GM19395 (cell line): Measurements from ENCODE around the gene PDZD8.
A peak's percentile ranks its signal among the peaks of the same experiment; 100 is the strongest.

Experiments used
- ATAC-seq: cut with Tn5 transposase; IDR thresholded peaks from one replicate; pipeline ENCODE4 v1.9.1; 2021; ENCODE audit warnings: mild to moderate bottlenecking, moderate library complexity; ENCODE audit not compliant: unreplicated experiment

PDZD8 gene

GRCh38 chr10:117260084-117260483, 115.2 kb downstream of the PDZD8 start:
- peak; percentile 58 for ATAC-seq

DNA sequence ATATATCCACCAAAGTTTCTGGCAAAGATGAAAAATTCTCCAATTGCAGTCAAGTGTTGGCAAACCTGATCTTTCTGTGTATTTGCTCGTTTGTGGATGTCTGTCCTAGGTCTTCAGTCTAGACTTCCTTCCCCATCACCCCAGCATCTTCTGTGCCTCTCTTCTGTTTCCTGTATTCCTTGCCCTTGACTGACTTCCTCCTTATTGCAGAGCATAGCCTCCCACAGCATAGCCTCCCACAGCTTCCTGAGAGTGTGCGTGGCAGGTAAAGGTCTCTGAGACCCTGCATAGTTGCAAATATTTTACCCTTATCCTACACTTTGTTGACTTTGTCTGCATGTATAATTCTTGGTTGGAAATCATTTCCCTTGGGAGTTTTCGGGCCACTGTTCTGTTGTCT, 116.0 kb downstream of the PDZD8 start:
- ATAC-seq, result no peak

- no peak for ATAC-seq
Observed at GRCh38 chr10:117257721-117258120, 117.5 kb downstream of the PDZD8 start.

DNA sequence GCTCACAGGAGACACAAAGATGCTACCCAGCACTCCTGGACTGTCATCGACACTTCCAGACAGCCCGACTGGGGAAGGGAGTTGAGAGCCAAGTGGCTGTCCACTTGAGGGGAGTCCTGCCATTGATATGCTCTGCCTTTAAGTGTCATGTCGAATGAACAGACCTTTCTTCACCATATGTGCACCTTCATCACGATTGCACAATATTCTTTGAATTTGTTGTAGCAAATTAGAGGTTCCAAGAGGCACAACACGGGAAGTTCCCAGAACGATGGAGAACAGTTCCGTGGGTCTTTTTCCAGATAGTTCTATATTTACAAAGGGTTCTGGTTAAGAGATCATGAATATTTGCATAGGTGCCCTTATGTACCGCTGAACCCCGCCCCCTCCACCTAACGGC, 118.3 kb downstream of the PDZD8 start:
- no peak for ATAC-seq

GRCh38 chr10:117255835-117256460, 119.3 kb downstream of the PDZD8 start:
- ATAC-seq, result no peak

GRCh38 chr10:117254774-117255735, 120.2 kb downstream of the PDZD8 start:
- ATAC-seq, result no peak

DNA sequence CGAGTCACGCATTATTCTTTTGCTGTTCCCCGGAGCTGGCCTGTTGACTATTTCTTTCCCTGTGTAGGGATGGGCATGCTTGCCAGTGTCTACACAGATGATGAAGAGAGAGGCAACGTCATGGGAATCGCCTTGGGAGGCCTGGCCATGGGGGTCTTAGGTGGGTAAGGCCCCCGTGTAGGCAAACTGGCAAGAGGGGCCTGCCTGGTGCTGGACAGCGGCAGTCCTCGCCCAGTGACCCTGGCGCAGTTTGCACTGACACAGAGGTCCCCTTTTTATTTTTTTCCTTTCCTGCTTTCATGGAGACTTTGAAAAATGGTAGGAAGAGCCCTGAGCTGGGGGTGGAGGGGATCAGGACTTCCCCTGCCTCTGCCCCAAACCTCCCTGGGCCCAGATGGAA, 120.9 kb downstream of the PDZD8 start:
- ATAC-seq, result no peak

DNA sequence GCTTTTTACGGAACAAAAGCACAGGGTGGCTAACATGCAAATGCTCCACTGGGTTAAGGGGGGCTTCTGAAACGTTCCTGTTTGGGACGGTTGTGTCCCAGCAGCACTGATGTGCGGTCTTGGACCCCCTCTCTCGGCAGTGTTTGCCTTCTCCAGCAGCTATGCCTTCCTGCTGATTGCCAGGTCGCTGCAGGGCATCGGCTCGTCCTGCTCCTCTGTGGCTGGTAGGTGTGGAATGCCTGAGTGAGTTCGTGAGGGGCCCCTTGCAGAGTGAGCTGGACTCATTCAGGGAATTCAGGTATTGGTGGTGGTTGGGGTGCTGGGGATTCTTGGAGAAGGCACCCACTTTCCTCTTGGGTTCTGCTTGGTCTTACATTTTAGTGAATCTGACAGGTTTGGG, 121.3 kb downstream of the PDZD8 start:
- ATAC-seq, result no peak

DNA sequence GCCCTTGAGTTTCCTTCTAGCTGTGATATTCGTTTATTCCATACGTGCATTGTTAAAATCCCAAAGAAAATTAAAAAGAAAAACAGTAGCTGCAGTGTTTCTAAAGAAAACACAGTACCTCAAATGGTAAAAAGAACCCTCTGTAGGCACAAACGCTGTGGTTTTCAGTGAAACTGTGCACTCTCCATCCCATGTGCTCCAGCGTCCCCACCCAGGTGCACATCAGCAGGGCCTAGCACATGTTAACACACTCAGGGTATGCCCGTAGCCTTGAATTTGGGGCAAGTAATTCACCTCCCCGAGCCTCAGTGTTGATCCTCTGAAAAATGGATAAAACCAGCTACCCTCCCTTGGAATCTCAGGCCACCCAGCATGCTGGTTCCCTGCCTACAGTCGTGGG, 124.8 kb downstream of the PDZD8 start:
- ATAC-seq, result no peak

GRCh38 chr10:117249493-117250093, 125.6 kb downstream of the PDZD8 start:
- peak; percentile 56 for ATAC-seq

DNA sequence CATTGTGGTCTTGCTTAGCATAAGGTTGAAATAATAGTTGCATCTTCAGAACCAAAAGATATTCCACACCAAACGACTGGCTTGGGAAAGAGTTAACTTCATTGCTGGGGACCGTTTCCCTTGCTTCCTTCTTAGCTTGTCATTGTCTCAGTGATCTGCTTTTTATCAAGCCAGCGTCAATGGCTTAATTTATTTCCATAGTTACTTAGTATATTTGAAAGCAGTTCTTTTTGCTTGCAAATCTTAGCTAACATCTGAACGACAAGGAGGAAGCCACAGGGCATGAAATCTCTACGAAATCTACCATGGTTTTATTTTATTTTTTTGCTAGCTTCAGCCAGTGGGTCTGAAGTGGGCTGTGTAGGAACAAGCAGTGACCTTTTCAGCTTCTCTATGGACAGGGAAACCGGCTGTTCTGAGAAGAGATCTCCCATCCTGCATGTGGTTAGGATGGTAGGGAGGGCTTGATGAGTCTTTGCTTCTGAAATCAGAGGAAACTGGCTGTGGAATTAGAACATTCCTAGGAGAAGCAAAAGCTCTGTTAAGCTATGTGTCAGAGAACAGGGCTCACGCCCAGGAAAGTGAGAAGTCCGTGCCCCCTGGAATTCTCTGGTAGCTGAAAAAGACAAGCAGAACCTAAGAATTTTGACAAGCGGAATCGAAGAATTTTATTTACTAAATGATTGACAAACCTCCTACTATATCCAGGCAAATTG, 126.3 kb downstream of the PDZD8 start:
- no peak for ATAC-seq

DNA sequence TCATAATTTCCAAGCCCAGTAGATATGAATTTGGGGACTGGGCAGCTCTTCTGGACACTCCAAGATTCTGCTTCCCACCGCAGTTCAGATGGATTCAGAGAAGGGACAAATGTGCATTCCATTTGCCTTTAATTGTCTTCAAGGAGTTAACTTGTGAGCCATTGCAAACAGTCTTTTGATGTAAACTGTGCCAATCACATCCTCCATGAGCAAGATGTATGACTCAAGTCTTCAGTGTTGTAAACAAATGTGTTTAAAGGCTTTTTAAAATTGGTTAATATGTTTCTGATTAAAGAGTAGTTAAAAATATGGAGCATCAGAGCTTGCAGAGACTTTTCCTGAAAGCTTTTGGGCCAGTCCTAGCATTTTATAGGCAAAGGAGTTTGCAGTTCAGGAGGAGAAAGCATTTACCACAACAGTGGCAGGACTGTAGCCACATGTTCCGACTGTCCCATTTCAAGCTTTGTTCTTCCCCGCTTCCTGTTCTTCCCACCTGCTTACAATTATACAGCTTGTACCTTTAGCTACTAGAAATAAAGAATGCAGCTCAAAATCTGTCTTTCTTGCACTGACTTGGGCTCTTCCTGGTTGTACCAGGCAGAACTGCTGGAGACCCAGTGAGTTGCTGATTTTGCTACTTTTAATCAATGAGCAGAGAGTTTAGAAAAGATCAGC, 128.1 kb downstream of the PDZD8 start:
- ATAC-seq, result no peak

GRCh38 chr10:117242463-117242832, 132.8 kb downstream of the PDZD8 start:
- no peak for ATAC-seq

DNA sequence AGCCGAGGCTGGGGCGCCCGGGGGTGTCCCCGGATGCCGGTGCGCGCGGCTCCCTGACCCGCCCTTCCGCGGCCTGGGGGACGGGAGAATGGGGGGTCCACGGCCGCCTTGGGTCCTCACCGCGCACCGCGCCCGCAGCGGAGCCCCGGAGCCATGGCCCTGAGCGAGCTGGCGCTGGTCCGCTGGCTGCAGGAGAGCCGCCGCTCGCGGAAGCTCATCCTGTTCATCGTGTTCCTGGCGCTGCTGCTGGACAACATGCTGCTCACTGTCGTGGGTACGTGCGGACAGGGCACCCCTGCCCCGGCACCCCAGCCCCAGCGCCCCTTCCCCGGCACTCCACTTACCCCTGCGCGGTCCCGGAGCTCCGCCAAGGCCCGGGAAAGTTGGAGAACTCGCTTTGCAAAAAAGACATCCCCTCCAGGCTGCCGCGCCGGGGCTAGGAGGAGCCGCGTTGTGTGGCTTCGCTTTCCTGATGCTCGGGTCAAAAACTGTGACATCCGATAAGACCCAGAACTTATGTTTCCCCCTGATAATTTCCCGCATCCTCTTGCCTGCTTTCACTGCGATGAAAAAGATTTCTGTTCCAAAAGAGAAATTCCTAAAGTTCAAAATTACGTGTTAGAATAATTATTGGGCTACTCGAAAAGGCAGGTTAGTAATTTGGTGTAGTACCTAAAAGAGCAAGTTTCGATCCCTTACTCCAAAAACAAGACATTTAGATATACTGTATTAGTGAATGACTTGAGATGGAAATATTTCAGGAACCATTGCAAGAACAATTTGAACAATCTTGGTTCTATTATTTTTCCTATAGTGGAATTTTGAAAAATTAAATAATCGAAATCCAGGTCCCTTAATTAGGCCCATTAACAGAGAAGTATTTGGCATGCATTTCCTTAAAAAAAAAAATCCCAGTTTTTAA, 133.4 kb downstream of the PDZD8 start:
- ATAC-seq, result no peak

DNA sequence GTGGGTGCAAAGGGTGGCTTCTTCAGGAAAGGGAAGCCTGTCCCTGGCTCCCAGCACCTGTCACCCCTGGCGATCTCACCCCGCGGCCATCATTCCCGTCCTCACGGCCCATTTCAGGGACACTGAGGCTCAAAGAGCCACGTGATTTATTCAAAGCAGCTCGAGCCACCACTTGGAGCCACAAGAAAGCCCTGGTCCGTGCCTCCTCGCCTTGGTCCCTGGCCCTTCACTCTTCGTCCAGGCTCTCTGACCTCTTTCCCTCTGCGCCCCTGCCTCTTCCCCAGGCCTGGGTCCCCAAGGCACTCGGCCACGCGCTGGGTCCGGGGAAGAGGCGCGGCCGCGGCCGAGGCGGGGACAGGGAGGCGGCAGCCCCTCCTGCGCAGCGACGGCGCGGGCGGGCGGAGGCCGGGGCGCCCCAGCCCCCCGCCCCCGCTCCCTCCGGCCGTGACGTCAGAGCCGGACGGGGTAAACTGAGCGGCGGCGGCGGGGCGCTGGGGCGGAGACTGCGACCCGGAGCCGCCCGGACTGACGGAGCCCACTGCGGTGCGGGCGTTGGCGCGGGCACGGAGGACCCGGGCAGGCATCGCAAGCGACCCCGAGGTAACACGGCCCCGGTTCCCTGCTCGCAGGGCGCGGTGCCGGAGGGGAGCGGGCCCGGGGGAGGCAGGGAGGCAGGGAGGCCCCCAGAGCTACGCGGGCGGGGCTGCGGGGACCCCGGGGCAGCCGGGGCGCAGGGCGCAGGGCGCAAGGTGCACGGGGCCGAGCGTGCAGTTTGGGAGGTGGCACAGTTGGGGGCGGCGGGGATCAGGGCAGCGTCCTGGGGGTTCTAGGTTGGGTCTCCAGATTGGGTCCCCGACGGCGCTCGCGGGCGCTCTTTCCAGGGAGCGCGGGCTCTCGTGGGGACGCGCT, 134.4 kb downstream of the PDZD8 start, which contains the start of gene SLC18A2:
Gene SLC18A2, plus strand, starts transcription at position 494 of the 909 bp plus-strand sequence. CDS start 580 bp downstream, outside the sequence.
- no peak for ATAC-seq

- no peak for ATAC-seq
Observed at GRCh38 chr10:117239721-117240620, 135.3 kb downstream of the PDZD8 start.

- no peak for ATAC-seq
Observed at GRCh38 chr10:117239051-117239450, 136.2 kb downstream of the PDZD8 start.
